ENCODE measurements around the gene HOXB2.

Gene HOXB2

GRCh38 chr17:48551596-48552465 is 6.9 kb upstream of the HOXB2 start:
- DNase-seq, result no peak

- no peak for DNase-seq
Observed at GRCh38 chr17:48551214-48551555, 6.3 kb upstream of the HOXB2 start.

- DNase-seq, result no peak
Observed at GRCh38 chr17:48550502-48551213, 5.7 kb upstream of the HOXB2 start.

- DNase-seq, result no peak
Observed at GRCh38 chr17:48549914-48550501, 5.1 kb upstream of the HOXB2 start.

GRCh38 chr17:48549281-48549630 is 4.3 kb upstream of the HOXB2 start:
- DNase-seq, result no peak

GRCh38 chr17:48548523-48549280 is 3.8 kb upstream of the HOXB2 start:
- no peak for DNase-seq

GRCh38 chr17:48547808-48548522 is 3.1 kb upstream of the HOXB2 start:
- no peak for DNase-seq

GRCh38 chr17:48546924-48547807 is 2.3 kb upstream of the HOXB2 start:
- DNase-seq, result no peak

GRCh38 chr17:48546137-48546923 is 1.4 kb upstream of the HOXB2 start:
- no peak for DNase-seq

GRCh38 chr17:48545539-48545938 is 630 bp upstream of the HOXB2 start:
- no peak for DNase-seq

- no peak for DNase-seq
Observed at GRCh38 chr17:48544349-48545021, 424 bp downstream of the HOXB2 start.

- no peak for DNase-seq
Observed at GRCh38 chr17:48543854-48544348, 1.0 kb downstream of the HOXB2 start.

GRCh38 chr17:48543107-48543853 is 1.6 kb downstream of the HOXB2 start:
- no peak for DNase-seq

- DNase-seq, result no peak
Observed at GRCh38 chr17:48542698-48543106, 2.2 kb downstream of the HOXB2 start.

- DNase-seq, result no peak
Observed at GRCh38 chr17:48542114-48542656, 2.7 kb downstream of the HOXB2 start.

- no peak for DNase-seq
Observed at GRCh38 chr17:48541577-48542113, 3.3 kb downstream of the HOXB2 start.

- no peak for DNase-seq
Observed at GRCh38 chr17:48541036-48541576, 3.8 kb downstream of the HOXB2 start.

- DNase-seq, result no peak
Observed at GRCh38 chr17:48540213-48540612, 4.7 kb downstream of the HOXB2 start.

Data from NCI-H187 (cell line).